HCT116 (cell line): Measurements from ENCODE around the gene PLEKHN1.

ENCODE experiments used
- MAX ChIP-seq: IDR thresholded peaks from 2 replicates; pipeline ENCODE4 v1.6.1; 2012
- TF ChIP-seq, protein P1 (sequence below), 3 experiments: fragments of 200-600 bp in 1 of 3; sonication (generic) in 1 of 3; IDR thresholded peaks in 2 of 3; conservative IDR thresholded peaks in 1 of 3; 2 replicates each; pipeline ENCODE4 v1.5.1; 2012 to 2017; ENCODE audit warnings: low read depth in 2 of 3, low read length in 2 of 3, antibody characterized with exemption in 1 of 3, borderline replicate concordance in 1 of 3, control low read depth in 1 of 3, mild to moderate bottlenecking in 1 of 3, mixed read lengths in 1 of 3, mixed run types in 1 of 3, moderate library complexity in 1 of 3; ENCODE audit not compliant: insufficient read depth in 1 of 3

DNA sequence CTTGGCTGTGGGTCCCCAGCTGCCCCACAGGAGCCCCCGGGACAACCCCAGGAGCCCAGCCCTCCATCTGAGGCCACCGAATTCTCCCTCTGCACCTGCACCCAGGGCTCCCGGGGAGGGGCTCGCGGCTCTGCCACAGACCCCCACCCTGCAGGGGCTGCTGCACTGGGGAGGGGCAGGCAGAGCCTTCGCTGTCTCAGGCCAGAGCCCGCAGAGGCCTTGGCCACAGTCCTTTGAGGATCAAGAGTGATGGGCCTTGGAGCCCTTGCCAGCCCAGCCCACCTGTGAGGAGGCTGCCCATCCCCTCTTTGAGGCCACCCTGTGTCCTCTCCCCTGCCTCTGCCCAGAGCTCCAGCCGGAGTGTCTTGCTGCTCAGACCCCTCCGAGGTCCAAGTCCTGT, 9.1 kb downstream of the PLEKHN1 start:
- TF ChIP-seq, protein P1, sequence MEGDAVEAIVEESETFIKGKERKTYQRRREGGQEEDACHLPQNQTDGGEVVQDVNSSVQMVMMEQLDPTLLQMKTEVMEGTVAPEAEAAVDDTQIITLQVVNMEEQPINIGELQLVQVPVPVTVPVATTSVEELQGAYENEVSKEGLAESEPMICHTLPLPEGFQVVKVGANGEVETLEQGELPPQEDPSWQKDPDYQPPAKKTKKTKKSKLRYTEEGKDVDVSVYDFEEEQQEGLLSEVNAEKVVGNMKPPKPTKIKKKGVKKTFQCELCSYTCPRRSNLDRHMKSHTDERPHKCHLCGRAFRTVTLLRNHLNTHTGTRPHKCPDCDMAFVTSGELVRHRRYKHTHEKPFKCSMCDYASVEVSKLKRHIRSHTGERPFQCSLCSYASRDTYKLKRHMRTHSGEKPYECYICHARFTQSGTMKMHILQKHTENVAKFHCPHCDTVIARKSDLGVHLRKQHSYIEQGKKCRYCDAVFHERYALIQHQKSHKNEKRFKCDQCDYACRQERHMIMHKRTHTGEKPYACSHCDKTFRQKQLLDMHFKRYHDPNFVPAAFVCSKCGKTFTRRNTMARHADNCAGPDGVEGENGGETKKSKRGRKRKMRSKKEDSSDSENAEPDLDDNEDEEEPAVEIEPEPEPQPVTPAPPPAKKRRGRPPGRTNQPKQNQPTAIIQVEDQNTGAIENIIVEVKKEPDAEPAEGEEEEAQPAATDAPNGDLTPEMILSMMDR (IDR thresholded peaks at IDR 0.05 in 2 of 3, conservative IDR thresholded peaks at IDR 0.05 in 1 of 3; ENCODE audit: borderline replicate concordance in 1 of 3, insufficient read depth in 1 of 3, low read depth in 2 of 3, low read length in 2 of 3): no peak
- no peak for TF ChIP-seq MAX
